HG03432 (cell line): Measurements from ENCODE around the gene CAT.

Source experiments
- ATAC-seq: cut with Tn5 transposase; IDR thresholded peaks from one replicate; pipeline ENCODE4 v1.9.1; 2021; ENCODE audit warnings: mild to moderate bottlenecking, moderate library complexity; ENCODE audit not compliant: unreplicated experiment

CAT gene

DNA sequence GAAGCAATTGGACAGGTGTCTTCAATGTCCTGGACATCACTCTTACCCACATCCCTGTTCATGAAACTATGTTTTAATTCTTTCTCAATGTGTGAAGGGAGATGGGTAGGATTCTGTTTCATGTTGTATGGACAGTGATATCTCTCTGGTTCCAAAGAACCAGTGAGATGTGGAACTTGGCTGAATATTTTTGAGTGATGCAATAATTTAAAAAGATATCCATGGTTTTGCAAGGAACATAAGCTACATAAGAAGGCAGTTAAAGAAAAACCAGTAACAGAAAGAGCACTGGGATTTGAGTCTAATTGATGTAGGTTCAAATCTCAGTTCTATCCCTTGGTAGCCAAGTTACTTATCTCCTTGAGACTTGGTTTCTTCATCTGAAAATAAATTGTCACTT lies 82.5 kb downstream of the CAT start:
- no peak for ATAC-seq
